ENCODE measurements around the gene CAVIN3. TPM values are rescaled to one million over a fixed set of nuclear protein-coding genes. Genes with fewer than 3 reads are reported as not detected.

CAVIN3 gene
- total RNA-seq, 1 donor from 2014 or later: 36.3 TPM

DNA sequence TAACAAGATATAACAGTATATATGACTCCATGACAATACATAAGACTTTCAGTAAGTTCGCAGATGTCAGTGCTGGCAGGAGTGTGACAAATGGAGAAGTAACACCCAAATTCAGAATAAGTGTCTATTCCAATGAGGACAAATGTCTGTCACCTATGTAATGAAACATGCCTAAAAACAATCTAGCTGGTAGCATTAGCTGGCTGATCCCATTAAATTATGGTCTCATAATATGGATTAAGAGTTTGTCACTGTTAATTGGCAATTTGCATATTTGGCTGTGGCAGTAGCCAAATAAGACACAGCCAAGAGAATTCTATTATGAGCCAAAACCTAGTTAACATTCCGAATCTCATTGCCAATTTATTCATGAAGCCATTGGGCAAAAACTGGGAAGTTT lies 30.2 kb upstream of the CAVIN3 start:
- H3K4me3 ChIP-seq: no peak overlapping the region
- H3K9me3 ChIP-seq: no peaks in the 10 kb centered on the region
- no peaks in the 10 kb centered on the region for H3K27me3 ChIP-seq (ENCODE audit: low read depth)
- TF ChIP-seq, protein P1, sequence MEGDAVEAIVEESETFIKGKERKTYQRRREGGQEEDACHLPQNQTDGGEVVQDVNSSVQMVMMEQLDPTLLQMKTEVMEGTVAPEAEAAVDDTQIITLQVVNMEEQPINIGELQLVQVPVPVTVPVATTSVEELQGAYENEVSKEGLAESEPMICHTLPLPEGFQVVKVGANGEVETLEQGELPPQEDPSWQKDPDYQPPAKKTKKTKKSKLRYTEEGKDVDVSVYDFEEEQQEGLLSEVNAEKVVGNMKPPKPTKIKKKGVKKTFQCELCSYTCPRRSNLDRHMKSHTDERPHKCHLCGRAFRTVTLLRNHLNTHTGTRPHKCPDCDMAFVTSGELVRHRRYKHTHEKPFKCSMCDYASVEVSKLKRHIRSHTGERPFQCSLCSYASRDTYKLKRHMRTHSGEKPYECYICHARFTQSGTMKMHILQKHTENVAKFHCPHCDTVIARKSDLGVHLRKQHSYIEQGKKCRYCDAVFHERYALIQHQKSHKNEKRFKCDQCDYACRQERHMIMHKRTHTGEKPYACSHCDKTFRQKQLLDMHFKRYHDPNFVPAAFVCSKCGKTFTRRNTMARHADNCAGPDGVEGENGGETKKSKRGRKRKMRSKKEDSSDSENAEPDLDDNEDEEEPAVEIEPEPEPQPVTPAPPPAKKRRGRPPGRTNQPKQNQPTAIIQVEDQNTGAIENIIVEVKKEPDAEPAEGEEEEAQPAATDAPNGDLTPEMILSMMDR (IDR thresholded peaks at IDR 0.05): no peak
- DNase-seq (no peak), ATAC-seq (no peak)
- no peak overlapping the region for H3K27ac ChIP-seq
- no peaks in the 10 kb centered on the region for H3K36me3 ChIP-seq
- intact Hi-C loops (cut with DNase I): loop anchor here (10.0 kb wide), 1 partner anchor 326 kb away; no protein-coding TSS in a partner anchor
- no peaks in the 10 kb centered on the region for H3K4me1 ChIP-seq

DNA sequence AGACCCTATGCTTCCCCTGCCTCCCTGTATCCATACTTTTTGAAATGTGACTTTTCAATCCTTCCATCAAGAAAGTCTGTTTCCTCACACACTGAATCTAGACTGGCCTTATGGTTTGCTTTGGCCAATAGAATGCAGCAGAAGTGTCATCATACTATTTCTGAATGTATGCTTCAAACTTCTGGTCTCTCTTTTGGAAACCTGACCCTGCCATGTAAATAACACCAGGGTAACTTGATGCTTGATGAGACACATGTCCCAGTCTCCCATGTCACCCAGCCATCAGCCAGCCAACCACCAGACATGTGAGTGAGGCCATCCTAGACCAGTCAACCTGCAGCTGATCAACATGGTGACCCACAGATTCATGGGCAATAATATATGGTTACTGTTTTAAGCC lies 29.7 kb upstream of the CAVIN3 start:
- DNase-seq (no peak), ATAC-seq (no peak)
- Histone ChIP-seq H3K27ac (no peak overlapping the region), H3K4me3 (no peak overlapping the region), H3K36me3 (no peaks in the 10 kb centered on the region), H3K9me3 (no peaks in the 10 kb centered on the region), H3K27me3 (ENCODE audit: low read depth) (no peaks in the 10 kb centered on the region), H3K4me1 (no peaks in the 10 kb centered on the region)
- intact Hi-C loops (cut with DNase I): loop anchor here (10.0 kb wide), 1 partner anchor 325 kb away; no protein-coding TSS in a partner anchor
- TF ChIP-seq, protein P1 (IDR thresholded peaks at IDR 0.05): no peak

DNA sequence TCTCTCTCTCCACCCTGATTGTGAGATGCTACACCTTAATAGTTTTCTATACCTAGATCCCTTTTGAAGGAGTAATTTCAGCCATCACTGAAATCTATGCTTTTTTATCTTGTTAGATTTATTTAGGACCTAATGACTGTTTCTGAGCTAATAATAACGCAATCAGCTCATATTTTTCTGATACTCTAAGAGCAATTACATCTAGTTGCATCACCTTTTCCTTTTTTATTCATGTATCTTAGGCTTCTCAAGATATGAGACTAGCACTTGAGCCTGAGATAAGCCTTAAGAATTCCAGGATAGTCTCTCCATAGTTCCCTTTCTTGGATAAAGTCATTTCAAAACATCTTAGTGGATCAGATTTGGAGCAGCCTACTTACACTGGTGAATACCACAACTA lies 25.1 kb upstream of the CAVIN3 start:
- TF ChIP-seq, protein P1 (IDR thresholded peaks at IDR 0.05): no peak
- Histone ChIP-seq H3K27me3 (ENCODE audit: low read depth) (no peaks in the 10 kb centered on the region), H3K27ac (no peak overlapping the region), H3K36me3 (no peaks in the 10 kb centered on the region), H3K9me3 (no peaks in the 10 kb centered on the region), H3K4me3 (no peak overlapping the region), H3K4me1 (no peaks in the 10 kb centered on the region)
- DNase-seq: no peak
- no peak for ATAC-seq
- intact Hi-C loops (cut with DNase I): no loop called here

DNA sequence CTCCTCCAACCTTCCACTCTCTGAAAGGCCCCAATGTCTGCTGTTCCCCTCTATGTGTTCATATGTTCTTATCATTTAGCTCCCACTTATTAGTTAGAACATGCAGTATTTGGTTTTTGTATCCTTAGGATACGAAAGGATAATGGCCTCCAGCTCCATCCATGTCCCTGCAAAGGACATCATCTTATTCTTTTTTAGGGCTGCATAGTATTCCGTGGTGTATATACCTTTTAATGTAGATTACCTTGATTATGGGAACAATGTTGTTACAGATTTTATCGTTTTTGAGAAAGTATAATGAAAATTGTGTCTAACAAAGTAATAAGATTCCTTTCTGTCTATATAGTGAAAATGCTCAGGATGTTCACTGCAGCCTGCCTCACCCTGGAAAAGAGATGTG lies 16.0 kb upstream of the CAVIN3 start:
- H3K4me3 ChIP-seq: no peak overlapping the region
- TF ChIP-seq, protein P1 (IDR thresholded peaks at IDR 0.05): no peak
- no peak overlapping the region for H3K27ac ChIP-seq
- no peak for ATAC-seq
- intact Hi-C loops (cut with DNase I): no loop called here
- no peaks in the 10 kb centered on the region for H3K27me3 ChIP-seq (ENCODE audit: low read depth)
- DNase-seq: no peak
- H3K4me1 ChIP-seq: peaks cover 10% of the 10 kb centered on the region
- no peaks in the 10 kb centered on the region for H3K36me3 ChIP-seq
- H3K9me3 ChIP-seq: no peaks in the 10 kb centered on the region

DNA sequence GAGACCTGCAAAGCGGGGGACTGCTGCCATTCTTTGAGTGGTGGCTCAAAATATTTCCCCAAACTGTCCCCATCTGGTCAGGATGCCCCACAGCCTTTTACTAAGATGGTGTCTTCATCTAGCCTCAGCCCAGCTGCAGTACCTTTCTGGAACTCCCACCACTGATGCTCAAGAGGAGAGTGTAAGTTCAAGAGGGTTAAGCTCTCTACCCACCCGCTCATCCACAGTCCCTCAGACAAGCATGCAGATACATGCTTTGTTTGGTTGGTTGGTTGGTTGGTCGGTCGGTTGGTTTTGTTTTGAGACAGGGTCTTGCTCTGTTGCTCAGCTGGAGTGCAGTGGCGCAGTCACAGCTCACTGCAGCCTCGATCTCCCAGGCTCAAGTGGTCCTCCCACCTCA lies 14.5 kb upstream of the CAVIN3 start:
- H3K27me3 ChIP-seq (ENCODE audit: low read depth): no peaks in the 10 kb centered on the region
- H3K9me3 ChIP-seq: no peaks in the 10 kb centered on the region
- DNase-seq (no peak), ATAC-seq (no peak)
- H3K27ac ChIP-seq: no peak overlapping the region
- H3K4me3 ChIP-seq: no peak overlapping the region
- intact Hi-C loops (cut with DNase I): no loop called here
- TF ChIP-seq, protein P1 (IDR thresholded peaks at IDR 0.05): no peak
- peaks cover 10% of the 10 kb centered on the region for H3K4me1 ChIP-seq
- no peaks in the 10 kb centered on the region for H3K36me3 ChIP-seq

DNA sequence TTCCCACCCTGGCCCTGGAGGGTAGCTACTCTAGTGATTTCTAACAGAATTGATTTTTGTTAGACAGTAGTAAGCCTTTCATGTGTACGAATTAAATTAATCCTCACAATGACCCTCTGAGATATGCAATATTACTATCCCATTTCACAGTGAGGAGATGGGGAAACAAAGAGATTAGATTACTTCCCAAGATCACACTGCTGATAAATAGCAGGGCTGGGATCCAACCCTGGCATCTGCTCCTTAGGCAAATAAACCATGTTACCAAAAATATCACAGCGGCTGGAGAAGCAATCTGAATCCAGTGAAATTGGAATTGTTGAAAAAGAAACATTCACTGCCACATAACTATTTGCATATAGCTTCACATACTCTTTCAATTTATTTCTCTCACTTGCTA lies 12.8 kb upstream of the CAVIN3 start:
- no peaks in the 10 kb centered on the region for H3K27me3 ChIP-seq (ENCODE audit: low read depth)
- no peak overlapping the region for H3K4me3 ChIP-seq
- no peaks in the 10 kb centered on the region for H3K36me3 ChIP-seq
- H3K27ac ChIP-seq: no peak overlapping the region
- intact Hi-C loops (cut with DNase I): no loop called here
- TF ChIP-seq, protein P1 (IDR thresholded peaks at IDR 0.05): no peak
- peaks cover 10% of the 10 kb centered on the region for H3K4me1 ChIP-seq
- DNase-seq (no peak), ATAC-seq (no peak)
- H3K9me3 ChIP-seq: no peaks in the 10 kb centered on the region

Data from lower lobe of right lung (tissue), 2 donors.